ENCODE results near the gene SLC12A2.
A peak's percentile ranks its signal among the peaks of the same experiment; 100 is the strongest.

SLC12A2 gene

DNA sequence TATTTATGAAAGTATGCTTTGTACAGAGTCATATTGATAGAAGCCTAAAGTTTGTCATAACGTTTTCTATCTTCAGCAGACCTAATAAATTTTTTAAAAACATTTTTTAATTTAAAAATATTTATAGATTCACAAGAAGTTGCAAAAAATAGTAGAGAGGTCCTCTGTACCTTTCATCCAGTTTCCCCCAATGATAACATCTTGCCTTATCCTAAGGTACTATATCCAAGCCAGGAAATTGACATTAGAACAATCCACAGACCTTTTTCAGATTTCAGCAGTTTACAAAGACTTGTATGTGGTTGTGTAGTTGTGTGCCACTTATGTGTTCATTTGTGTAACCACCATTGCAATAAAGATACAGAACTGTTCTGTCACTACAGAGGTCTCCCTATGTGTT is 88.5 kb downstream of the SLC12A2 start:
- no peak for DNase-seq

DNA sequence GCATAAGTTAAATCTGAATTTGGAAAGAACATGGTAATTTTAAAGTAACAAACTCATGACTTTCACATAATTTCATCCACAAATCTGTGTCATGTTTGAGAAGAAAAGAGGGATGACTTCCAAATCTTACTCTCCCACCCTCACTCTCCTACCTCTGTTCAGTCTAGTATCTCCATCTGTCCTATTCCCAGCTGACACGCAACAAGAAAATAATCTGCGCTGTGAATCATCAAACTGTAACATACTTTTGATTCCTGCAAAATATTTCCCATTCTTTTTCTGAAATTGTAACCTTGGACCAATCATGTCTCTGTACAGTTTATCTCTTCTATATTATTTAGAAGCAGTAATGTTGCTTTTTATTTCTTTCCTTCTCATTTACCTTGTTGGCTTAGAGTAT is 91.4 kb downstream of the SLC12A2 start:
- DNase-seq = no peak

DNA sequence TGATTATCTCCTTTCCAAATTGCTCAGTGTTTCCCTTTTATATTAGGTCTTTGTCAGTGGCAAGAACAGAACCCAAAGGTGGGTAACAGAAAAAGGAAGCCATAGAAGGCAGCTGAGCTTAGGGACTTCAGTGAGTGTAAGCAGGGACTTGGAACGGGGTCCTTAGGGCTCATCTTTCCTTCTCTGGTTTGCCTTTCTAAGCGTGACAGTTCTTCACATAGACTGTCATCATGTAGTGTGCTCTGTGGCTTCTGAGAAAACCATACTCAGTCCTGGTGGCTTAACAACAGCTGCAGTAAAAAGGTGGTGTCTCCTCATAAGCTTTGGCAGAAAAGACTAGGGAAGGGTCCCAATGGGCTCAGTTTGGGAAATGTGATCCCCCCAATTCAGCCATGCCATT is 108.8 kb downstream of the SLC12A2 start:
- DNase-seq = no peak

DNA sequence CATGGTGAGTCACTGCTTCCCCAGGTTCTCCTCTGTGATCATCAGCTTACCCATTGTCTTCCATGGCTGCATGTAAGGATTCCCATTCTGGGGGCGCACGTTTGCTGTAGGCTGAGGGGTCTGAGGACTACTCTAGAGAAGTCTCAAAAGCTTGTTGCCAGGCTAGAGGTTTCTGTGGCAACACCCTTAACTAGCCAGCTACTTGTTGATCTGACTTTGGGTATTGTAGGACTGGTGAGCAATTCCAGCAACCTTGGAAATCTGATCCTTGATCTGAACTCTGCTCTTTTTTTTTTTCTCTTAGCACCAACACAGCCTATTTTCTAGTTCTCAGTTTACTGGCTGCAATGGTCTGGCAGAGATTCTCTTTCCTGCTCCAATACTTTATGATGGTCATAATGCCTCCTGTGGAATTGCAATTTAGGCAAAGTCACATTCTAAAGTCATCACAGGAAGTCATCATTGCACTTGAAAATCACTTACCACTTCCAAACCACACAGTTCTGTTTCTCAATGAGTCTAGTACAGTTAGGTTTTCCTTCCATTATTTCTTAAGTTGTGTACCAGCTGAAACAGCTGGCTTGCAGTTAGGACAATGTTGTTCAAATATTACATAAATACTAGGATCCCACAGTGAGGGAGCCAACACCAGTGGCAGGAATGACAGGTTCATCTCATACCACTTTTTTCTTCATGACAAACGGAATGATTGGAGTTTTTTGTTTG is 110.3 kb downstream of the SLC12A2 start:
- no peak for DNase-seq

DNA sequence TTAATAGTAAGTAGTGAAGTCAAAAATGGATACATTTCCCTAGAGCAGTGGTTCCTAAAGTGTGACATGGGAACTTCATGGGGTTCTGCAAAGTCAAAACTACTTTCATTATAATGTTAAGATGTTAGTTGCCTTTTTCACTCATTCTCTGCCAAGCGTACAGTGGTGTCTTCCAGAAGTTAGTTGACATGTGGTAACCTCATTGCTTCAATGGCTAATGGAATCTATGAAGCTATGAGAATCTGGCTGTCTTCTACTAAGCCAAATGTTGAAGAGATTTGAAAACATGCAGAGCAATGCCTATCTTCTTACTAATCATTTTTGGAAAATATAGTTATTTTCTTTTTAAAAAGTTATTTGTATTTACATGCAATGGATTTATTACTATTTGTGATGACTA is 111.8 kb downstream of the SLC12A2 start:
- DNase-seq = no peak

DNA sequence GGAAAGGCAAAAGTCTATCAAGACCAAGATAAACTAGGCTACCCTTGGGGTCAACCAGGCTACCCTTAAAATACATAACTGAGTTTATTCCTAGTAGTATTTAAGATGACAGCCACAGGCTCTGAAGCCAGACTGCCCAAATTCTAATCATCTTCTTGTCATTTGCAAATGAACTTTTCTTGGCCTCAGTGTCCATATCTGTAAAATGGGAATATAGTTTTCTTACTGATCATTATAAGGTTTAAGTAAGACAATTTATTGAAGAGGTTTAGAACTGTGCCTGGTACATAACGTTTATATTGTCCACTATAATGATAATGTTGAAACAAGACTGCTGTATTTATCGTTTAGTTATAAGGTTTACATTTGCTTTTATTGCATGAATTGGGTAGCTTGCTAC is 112.5 kb downstream of the SLC12A2 start:
- no peak for DNase-seq

DNA sequence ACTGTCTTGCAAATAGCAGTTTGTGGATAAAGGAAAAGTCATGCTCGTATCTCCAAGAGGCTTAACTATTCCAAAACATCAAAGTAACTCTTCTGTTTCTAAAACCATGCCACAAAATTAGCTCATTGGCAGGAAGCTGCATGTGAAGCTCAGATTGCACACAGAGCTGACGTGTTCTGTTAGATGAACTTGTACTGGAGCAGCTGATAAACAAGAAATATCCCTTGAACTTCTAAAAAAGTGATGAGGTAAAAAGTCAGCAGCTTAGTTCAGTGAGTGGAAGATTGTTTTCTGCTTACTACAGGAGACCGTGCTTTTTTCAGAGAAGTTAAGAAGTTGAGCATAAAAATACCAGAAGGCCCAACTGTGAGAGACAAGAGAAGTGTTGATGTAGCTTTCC is 113.2 kb downstream of the SLC12A2 start:
- no peak for DNase-seq

DNA sequence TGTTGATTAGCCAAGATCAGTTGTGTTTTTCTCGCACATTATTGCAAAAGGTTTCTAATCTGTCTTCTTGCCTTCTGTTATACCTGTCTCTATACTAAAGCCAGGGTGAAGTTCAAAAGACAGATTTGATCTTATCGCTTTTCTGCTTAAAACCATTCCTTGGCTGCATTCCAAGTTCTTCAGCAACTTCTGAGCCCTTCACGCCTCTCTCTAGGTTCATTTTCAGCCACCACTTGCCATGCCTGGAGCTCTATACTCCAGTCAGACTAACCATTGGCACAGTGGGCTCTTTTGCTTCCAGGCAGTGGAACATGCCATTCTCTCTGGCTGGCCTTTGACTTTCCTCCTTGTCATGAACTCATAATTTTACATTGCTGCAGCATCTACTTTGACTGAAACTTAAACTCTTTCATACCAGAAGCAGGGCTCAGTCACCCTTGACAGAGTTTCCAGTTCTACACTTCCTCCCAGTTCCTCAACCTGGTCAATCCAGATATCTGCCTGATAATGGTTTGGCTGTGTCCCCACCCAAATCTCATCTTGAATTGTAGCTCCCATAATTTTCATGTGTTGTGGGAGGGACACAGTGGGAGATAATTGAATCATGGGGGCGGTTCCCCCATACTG is 114.4 kb downstream of the SLC12A2 start:
- DNase-seq = no peak

DNA sequence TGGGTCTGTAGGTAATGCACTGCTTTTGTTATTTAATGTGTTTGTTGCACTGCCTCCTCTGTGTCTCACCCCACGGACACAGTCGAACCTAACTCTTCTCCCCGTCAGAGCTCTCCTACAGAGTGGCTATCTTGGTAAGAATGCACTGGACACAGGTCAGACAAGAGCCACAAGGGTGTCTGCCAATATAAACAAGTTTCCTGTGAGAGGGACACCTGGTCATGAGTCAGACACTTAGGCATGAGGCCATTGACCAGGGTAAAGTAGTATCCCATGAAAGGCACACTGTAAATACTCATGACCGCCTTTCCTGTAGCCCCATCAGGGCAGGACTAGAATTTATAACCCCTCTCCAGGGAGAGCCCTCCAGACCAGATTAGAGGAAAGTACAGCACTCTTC is 115.5 kb downstream of the SLC12A2 start:
- no peak for DNase-seq

DNA sequence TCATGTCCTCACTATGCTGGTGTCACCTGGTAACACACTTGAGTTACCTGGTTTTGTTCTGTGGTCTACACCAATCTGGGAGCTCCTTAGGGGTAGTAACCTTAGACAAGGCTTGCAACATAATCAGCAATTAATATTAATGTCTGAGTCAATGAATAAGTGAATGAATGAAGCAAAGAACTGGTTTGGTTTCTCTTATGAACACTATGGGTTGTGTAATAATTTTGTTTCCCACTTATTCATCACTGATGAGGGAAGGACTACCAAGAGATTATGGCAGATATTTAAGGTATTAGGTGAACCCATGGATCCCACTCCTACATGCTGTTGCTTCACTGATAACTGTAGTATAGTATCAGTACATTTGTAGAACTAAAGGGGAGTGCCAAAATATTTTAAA is 116.0 kb downstream of the SLC12A2 start:
- DNase-seq = no peak

DNA sequence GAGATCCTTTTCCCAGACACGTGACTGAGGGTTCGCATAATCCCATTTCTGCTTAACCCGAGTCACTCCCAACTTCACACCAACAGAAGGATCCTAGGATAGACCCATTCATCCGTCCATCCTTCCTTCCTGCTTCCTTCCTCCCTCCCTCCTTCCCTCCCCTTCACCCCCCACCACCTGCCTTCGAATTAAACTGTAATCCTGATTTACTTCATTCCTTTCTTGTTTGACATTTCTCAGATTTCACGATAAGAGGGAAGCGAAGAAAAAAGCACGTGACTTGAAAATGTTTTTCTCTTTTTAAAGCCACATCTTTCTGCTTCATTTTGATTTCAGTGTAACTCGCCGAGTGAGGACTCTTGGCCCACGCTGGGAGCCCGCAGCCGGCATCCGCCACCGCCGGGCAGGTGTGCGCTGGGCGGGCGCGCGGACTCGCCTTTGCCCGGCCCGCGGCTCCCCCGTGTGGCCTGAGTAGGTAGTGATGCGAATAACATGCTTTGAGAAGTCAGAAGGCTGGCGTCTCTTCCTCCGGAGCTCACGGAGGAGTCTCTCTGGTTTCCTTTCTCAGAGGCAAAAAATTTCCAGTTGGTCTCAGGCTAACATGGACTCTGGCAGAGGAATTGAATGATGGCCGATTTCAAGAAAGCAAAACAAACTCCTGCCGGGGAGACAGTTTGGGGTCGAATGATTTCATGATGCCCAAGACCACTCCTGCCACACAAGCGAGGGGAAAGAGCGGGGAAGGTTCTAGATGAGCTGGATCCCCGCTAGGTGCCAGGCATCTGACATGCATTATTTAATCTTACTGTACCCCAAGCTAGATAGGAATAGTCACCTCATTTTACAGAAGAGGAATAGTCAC is 117.7 kb downstream of the SLC12A2 start:
- peak; percentile 93 for DNase-seq

DNA sequence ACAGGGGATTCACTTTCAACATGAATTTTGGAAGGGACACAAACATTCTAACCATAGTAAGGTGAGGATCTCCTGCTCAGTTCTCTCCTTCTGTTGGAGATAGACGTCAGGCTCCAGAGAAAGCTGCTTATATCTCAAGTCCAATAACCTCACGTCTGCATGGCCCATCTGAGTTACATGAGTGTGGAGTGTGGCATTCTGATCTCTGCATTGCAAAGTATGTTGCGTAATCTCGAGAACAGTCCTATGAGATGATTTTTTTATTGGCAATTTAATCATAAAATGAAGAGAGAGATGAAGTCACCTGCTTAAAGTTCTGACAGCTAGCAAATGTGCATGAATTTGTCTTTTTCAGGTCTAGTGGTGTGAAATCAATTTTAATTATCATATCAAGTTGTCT is 118.8 kb downstream of the SLC12A2 start:
- no peak for DNase-seq

DNA sequence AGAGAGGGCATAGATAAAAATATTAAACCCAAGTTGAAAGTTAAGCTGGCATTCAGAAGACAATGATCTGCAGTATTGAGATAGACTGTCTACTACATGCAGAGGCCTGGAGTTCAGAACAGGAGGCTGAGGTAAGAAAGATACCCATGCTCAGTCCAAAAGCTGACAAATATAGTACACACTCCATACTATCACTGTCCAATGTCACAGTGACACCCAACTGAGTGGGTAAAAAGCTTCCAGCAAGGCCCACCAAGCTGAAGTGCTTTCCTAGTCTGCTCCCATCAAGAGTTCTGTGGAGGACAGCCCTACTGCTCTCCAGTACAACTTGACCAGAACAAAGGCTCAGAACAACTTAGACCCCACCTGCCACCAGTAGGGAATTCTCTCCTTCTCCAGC is 124.9 kb downstream of the SLC12A2 start:
- DNase-seq = no peak

DNA sequence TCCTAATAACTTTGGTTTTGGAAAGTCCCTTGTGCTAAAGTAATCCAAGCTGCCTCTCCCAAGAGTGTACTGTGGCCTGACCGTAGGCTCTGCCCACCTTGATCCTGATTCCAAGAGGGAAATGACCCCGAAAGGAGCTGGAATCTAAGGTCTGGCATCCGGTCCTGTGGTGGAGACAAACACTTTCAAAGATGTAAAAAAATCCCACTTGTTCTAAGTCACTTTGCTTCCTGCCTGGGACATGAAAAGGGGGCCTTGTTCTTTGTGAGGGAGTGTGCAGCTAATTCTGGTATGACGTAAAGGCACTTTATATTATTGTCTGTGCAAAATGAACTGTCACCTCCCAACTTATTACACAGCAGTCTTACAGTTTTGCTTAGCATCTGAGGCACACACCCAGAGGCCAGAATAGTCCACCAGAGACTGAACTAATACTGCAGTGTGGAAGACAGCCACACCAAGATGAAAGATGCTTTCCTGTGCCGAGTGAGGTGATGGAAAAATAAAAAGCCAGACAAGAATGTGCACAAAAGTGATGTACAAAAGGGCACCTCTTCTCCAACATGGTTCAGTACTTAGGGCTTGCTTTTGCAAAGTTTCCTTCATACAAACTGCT is 128.7 kb downstream of the SLC12A2 start:
- no peak for DNase-seq

DNA sequence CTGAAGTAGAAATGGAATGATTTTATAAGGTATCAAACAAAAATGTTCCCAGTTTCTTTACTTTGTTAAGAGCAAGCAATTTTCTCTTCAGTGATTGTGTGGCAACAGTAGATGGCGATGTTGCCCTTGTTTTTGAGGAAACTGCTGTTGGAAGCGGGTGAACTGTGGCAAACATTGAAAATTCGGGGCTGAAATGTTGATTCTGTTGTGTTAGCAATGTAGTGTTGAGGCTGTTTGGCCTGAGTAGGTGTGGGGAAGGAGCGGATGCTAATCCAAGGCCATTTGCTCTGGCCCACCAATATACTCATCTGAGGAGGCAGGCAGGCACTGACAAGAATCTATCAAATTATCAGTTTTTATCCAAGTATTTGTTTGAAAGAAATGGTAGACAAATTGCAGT is 129.8 kb downstream of the SLC12A2 start:
- no peak for DNase-seq

DNA sequence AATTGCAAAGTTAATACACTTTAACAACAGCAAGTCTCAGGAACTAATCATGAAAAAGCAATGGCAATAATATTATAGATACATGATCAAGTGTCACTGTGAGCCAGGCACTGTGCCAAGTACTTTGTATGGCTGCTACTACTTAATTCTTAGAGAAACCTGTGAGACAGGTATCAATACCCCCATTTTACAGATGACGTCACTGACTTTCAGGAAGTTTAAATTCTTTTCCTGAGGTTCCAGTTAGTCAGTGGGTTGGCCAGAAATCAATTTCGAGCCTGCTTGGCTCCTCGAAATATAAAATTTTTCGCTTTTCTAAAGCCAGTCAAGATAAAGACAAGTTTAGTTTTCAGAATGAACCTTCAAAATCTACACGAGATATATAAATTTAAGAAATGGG is 130.3 kb downstream of the SLC12A2 start:
- DNase-seq = no peak

DNA sequence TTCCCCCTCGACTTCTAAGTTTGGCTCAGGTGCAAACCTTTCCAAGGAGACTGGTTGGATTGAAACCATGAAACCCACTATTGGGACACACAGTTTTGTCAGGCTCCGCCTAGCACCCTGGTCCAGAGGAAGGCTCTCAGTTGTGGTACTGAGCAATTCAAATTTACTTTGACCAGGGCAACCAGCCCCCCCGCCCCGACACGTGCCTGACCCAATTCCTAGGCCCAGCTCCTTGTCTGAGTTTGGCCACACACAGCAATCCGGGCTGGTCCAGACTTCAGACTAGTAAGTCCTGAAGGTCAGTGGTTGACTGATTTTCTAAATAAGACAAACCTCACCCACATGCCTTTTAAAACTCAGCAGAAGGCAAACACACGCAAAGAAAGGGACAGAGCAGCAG is 132.7 kb downstream of the SLC12A2 start:
- DNase-seq = no peak

DNA sequence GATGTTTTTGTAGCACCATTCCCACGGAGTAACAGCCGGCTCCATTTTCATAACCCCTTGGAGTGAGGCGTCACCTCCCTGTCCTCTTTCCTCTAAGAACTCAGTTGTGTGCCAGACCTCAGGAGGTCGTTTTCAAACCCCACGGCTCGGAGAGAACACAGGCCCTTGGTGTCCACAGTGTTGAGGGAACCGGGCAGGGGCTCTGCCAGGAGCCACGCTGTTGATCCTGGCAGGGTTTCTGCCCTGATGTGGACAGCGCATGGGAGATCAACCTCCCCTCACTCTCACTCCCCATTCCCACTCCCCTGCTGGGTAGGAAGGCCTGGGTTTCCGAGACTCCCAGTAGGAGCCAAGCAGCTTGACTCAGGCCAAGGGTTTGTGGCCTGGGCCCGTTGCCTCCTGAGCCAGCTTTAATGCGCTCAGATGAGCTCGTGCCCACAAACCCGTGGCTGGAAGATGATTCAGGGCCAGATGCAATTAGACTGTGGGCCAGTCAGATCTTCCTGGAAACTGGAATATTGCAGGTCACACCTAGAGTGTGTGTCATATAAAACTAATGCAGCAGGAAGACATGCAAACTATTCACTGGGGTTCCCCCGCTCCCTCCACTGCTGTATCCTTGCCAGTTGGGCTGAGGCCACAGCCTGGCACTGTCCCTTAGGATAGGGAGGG is 133.4 kb downstream of the SLC12A2 start:
- no peak for DNase-seq

DNA sequence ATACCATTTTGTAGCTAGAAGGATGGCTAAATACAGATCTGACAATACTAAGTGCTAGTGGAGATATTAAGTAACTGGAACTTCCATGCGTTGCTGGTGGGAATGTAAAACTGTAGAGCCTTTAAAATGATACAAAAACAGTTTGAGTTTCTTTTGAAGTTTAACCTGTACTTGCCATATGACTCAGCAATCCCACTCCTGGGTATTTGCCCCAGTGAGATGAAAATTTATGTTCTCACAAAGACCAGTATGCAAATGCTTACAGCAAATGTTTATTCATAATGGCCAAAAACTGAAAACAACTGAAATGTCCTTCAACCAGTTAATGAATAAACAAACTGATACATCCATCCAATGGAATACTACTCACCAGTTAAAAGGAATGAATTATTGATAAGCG is 137.3 kb downstream of the SLC12A2 start:
- DNase-seq = no peak

DNA sequence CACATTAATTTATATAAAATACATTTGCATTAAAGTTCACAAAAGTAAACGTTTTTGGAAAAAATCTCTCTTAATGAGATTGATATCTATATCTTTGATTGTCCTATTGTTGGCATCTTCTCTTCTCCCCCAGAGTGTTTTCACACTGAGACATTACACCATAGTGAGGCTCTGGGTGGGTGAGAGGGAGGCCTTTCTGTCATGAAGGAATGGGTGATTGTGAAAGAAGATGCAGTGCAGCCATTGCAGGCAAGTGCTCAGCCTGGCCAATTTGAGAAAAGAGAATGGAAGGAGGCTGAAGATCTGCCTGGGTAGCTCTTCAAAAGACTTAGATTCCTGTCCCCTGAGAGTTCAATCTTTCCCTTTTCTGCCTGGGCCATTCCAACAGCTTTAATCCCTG is 140.8 kb downstream of the SLC12A2 start:
- DNase-seq = no peak

DNA sequence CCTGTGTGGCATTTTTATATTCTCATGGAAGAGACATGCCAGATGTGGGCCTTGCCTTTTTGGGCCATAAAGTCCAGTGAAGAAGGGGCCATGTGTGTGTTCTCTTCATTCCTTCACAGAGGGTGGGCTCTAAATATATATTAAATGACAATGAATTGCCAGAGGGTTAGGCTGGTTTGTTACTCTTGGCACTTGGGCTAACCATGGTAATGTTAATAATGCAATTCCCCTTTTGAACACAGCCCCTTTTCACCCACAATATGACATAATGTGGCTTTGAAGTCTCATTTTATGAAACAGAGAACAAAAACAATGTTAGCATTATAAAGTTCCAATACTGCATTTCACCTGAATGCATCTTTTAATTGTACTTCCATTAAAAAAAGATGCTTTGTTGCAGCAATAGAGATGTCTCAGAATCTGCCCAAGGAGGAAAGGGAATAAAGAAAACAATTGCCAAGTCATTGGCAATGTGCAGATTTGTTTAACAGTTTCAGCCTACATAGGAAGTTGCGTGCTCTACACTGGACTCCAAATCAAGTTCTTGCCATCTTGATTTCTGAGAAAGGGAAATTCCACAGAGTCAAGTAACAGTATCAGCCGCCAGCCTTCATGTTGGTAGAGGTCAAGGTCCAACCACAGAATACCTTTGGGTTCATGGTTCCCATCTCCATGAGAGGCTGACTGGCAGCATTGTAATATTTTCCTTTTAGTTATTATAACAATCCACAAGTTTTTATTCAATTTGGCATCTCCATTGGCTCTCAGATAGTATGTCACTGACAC is 141.9 kb downstream of the SLC12A2 start:
- no peak for DNase-seq

DNA sequence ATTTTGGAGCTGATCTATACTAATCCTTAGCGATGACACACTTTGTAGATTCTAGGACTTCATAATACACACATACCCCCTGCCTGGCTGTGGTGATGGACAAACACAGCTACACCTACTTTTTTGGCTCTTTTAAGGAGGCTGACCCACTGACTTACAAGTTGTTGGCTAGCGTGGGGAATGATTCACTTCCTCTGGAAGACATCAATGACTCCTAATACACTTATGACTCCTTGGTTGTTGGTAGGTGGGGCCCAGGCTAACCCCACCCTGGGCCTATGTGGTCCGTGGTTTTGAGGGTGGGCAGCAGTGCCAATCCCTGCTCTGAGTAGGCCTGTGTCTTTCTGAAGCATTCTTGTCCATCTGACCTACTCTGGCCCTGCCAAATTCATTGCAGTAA is 144.4 kb downstream of the SLC12A2 start:
- no peak for DNase-seq

Data from activated CD8-positive, alpha-beta memory T cell treated with anti-CD3 and anti-CD28 coated beads for 24 hours (primary cell).